ENCODE measurements around the gene SLF1. TPM values are rescaled to one million over a fixed set of nuclear protein-coding genes. Genes with fewer than 3 reads are reported as not detected.

The SLF1 gene
- total RNA-seq, 1 experiment from 2014 or later, result 7.9 TPM

- Mint-ChIP-seq H3K4me1 (ENCODE audit: low read depth, unreplicated experiment) (no peaks in the 10 kb centered on the region), H3K36me3 (ENCODE audit: insufficient read depth, unreplicated experiment) (no peaks in the 10 kb centered on the region), H3K9me3 (ENCODE audit: unreplicated experiment) (no peaks in the 10 kb centered on the region), H3K4me3 (ENCODE audit: unreplicated experiment) (no peak overlapping the region), H3K27me3 (ENCODE audit: insufficient read depth, unreplicated experiment) (no peaks in the 10 kb centered on the region), H3K27ac (ENCODE audit: unreplicated experiment) (no peak overlapping the region)
- ChIA-PET POLR2A (no interaction called here), CTCF (no interaction called here)
- Histone ChIP-seq H3K27me3 (replicated peaks; ENCODE audit: control insufficient read depth, insufficient read depth, low read length) (no peaks in the 10 kb centered on the region), H3K4me1 (no peaks in the 10 kb centered on the region), H3K4me3 (ENCODE audit: low read depth, low read length) (no peak overlapping the region), H3K9me3 (no peaks in the 10 kb centered on the region), H3K36me3 (ENCODE audit: control insufficient read depth, insufficient read depth, low read length) (no peaks in the 10 kb centered on the region)
- intact Hi-C loops (cut with micrococcal nuclease; ENCODE audit: unreplicated experiment), result no loop called here
- no peak for DNase-seq
- no peak for TF ChIP-seq CTCF (IDR thresholded peaks at IDR 0.05; ENCODE audit: insufficient read depth in 1 of 2, low read depth in 1 of 2, low read length in 1 of 2, severe bottlenecking in 1 of 2, unreplicated experiment in 1 of 2)
- BruUV-seq (replicated peaks), result no TSS peak
These were observed 4.5 kb downstream of the SLF1 start for GRCh38 chr5:94623011-94623410.

GRCh38 chr5:94623877-94624276 lies 5.4 kb downstream of the SLF1 start:
- ChIA-PET POLR2A (no interaction called here), CTCF (no interaction called here)
- TF ChIP-seq CTCF (IDR thresholded peaks at IDR 0.05; ENCODE audit: insufficient read depth in 1 of 2, low read depth in 1 of 2, low read length in 1 of 2, severe bottlenecking in 1 of 2, unreplicated experiment in 1 of 2), result no peak
- no peak overlapping the region for H3K27ac Mint-ChIP-seq (ENCODE audit: unreplicated experiment)
- no peak for DNase-seq
- Histone ChIP-seq H3K36me3 (ENCODE audit: control insufficient read depth, insufficient read depth, low read length) (no peaks in the 10 kb centered on the region), H3K9me3 (no peaks in the 10 kb centered on the region), H3K27me3 (replicated peaks; ENCODE audit: control insufficient read depth, insufficient read depth, low read length) (no peaks in the 10 kb centered on the region), H3K4me1 (no peaks in the 10 kb centered on the region), H3K4me3 (ENCODE audit: low read depth, low read length) (no peak overlapping the region)
- no peak overlapping the region for H3K4me3 Mint-ChIP-seq (ENCODE audit: unreplicated experiment)
- H3K27me3 Mint-ChIP-seq (ENCODE audit: insufficient read depth, unreplicated experiment), result no peaks in the 10 kb centered on the region
- H3K36me3 Mint-ChIP-seq (ENCODE audit: insufficient read depth, unreplicated experiment), result no peaks in the 10 kb centered on the region
- no peaks in the 10 kb centered on the region for H3K4me1 Mint-ChIP-seq (ENCODE audit: low read depth, unreplicated experiment)
- no TSS peak for BruUV-seq (replicated peaks)
- H3K9me3 Mint-ChIP-seq (ENCODE audit: unreplicated experiment), result no peaks in the 10 kb centered on the region
- intact Hi-C loops (cut with micrococcal nuclease; ENCODE audit: unreplicated experiment), result no loop called here

GRCh38 chr5:94627191-94627590 lies 8.7 kb downstream of the SLF1 start:
- CTCF ChIA-PET, result no interaction called here
- BruUV-seq (replicated peaks), result no TSS peak
- no peak overlapping the region for H3K27ac Mint-ChIP-seq (ENCODE audit: unreplicated experiment)
- H3K9me3 ChIP-seq, result no peaks in the 10 kb centered on the region
- H3K27me3 ChIP-seq (replicated peaks; ENCODE audit: control insufficient read depth, insufficient read depth, low read length), result no peaks in the 10 kb centered on the region
- no peak overlapping the region for H3K4me3 ChIP-seq (ENCODE audit: low read depth, low read length)
- intact Hi-C loops (cut with micrococcal nuclease; ENCODE audit: unreplicated experiment), result no loop called here
- TF ChIP-seq CTCF (IDR thresholded peaks at IDR 0.05; ENCODE audit: insufficient read depth in 1 of 2, low read depth in 1 of 2, low read length in 1 of 2, severe bottlenecking in 1 of 2, unreplicated experiment in 1 of 2), result no peak
- H3K9me3 Mint-ChIP-seq (ENCODE audit: unreplicated experiment), result no peaks in the 10 kb centered on the region
- H3K4me1 Mint-ChIP-seq (ENCODE audit: low read depth, unreplicated experiment), result no peaks in the 10 kb centered on the region
- H3K27me3 Mint-ChIP-seq (ENCODE audit: insufficient read depth, unreplicated experiment), result no peaks in the 10 kb centered on the region
- POLR2A ChIA-PET, result no interaction called here
- no peaks in the 10 kb centered on the region; the same call in 1 of the 2 replicates for H3K36me3 ChIP-seq (ENCODE audit: control insufficient read depth, insufficient read depth, low read length)
- H3K4me3 Mint-ChIP-seq (ENCODE audit: unreplicated experiment), result no peak overlapping the region
- H3K4me1 ChIP-seq, result no peaks in the 10 kb centered on the region
- H3K36me3 Mint-ChIP-seq (ENCODE audit: insufficient read depth, unreplicated experiment), result peaks cover 6% of the 10 kb centered on the region
- no peak for DNase-seq
